ENCODE measurements around the gene IQCF5. TPM values are rescaled to one million over a fixed set of nuclear protein-coding genes. Genes with fewer than 3 reads are reported as not detected.

The IQCF5 gene
- total and polyA plus RNA-seq, 2 donors (not counting 1 experiment from before 2014, with no cell fraction given): not detected

DNA sequence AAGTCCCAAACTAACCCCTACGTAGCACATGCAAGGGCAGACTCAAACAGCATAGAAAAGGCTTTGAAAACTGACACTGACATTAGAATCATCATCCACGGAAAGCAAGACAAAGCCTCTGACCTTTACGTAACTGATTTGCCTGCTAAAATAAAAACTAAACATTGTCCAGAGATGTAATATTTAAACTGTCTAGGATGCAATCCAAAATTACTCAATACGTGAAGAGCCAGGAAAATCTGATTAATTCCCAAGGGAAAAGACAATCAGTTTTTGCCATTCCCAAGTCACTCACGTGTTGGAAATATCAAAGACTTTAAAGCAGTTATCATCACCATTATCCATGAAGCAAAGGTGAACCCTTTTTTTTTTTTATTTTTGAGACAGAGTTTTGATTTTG lies 41.0 kb upstream of the IQCF5 start:
- 80% methylated on average over 1 of the region's 5 CpGs for WGBS (ENCODE audit: insufficient coverage)

DNA sequence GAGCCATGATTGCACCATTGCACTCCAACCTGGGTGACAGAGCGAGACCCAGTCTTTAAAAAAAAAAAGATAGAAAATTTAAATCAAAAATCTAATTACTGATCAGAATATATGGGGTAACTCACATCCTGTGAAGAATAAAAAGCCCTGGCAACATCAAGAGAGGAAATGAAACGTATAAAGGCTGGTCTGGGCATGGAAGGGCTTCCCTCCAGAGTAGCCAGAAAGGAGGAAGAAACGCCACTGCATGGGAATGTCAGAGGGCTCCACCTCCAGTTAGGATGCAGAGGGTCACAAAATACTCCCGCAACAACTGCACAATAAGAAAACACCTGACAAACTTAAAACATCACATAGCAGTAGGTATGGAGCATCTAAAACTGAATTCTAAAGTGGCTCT lies 32.6 kb upstream of the IQCF5 start:
- intact Hi-C loops (cut with micrococcal nuclease): no loop called here
- DNase-seq (no peak), ATAC-seq (ENCODE audit: low read depth) (no peak)
- Histone ChIP-seq H3K4me2 (replicated peaks; ENCODE audit: low read depth, low read length, poor library complexity, severe bottlenecking) (no peak overlapping the region), H3K27ac (ENCODE audit: low read length in 2 of 2) (no peak overlapping the region), H3K9ac (ENCODE audit: low read length) (no peak overlapping the region), H3K27me3 (replicated peaks in 1 of 4; ENCODE audit: control extremely low read depth in 1 of 4, control insufficient read depth in 3 of 4, insufficient read depth in 4 of 4, low read length in 3 of 4) (peaks cover 0 to 3% (median 0%) of the 10 kb centered on the region in 4 experiments), H3K79me2 (ENCODE audit: control insufficient read depth, insufficient read depth, low read length) (no peaks in the 10 kb centered on the region), H3K9me3 (ENCODE audit: control extremely low read depth in 1 of 3, control insufficient read depth in 2 of 3, insufficient read depth in 1 of 3, low read length in 2 of 3) (peaks cover 3 to 34% (median 3%) of the 10 kb centered on the region in 3 donors), H3K4me3 (ENCODE audit: control extremely low read depth in 1 of 5, extremely low read depth in 1 of 5, insufficient read depth in 1 of 5, low read depth in 2 of 5, low read length in 4 of 5) (no peak overlapping the region), H2AFZ (ENCODE audit: insufficient read depth, low read depth, low read length, poor library complexity, severe bottlenecking) (no peak overlapping the region), H4K20me1 (ENCODE audit: control insufficient read depth, insufficient read depth, low read length, poor library complexity, severe bottlenecking) (no peaks in the 10 kb centered on the region), H3K36me3 (replicated peaks in 1 of 2; ENCODE audit: control extremely low read depth in 1 of 2, control insufficient read depth in 1 of 2, extremely low read depth in 1 of 2, insufficient read depth in 2 of 2, low read length in 1 of 2) (no peaks in the 10 kb centered on the region), H3K4me1 (ENCODE audit: control insufficient read depth in 2 of 2, insufficient read depth in 2 of 2, low read length in 2 of 2) (no peaks in the 10 kb centered on the region)
- Mint-ChIP-seq H3K4me1 (no peaks in the 10 kb centered on the region), H3K9me3 (ENCODE audit: insufficient read depth) (peaks cover 8% of the 10 kb centered on the region), H3K27ac (no peak overlapping the region), H3K27me3 (peaks cover 35% of the 10 kb centered on the region), H3K4me3 (no peak overlapping the region)
- WGBS (ENCODE audit: insufficient coverage): 40% methylated on average over 1 of the region's 4 CpGs
- TF ChIP-seq EZH2 (IDR thresholded peaks at IDR 0.05; ENCODE audit: borderline replicate concordance, insufficient read depth, low read depth, low read length, poor library complexity, severe bottlenecking): no peak
- TF ChIP-seq, protein P1, sequence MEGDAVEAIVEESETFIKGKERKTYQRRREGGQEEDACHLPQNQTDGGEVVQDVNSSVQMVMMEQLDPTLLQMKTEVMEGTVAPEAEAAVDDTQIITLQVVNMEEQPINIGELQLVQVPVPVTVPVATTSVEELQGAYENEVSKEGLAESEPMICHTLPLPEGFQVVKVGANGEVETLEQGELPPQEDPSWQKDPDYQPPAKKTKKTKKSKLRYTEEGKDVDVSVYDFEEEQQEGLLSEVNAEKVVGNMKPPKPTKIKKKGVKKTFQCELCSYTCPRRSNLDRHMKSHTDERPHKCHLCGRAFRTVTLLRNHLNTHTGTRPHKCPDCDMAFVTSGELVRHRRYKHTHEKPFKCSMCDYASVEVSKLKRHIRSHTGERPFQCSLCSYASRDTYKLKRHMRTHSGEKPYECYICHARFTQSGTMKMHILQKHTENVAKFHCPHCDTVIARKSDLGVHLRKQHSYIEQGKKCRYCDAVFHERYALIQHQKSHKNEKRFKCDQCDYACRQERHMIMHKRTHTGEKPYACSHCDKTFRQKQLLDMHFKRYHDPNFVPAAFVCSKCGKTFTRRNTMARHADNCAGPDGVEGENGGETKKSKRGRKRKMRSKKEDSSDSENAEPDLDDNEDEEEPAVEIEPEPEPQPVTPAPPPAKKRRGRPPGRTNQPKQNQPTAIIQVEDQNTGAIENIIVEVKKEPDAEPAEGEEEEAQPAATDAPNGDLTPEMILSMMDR (IDR thresholded peaks at IDR 0.05): no peak
- POLR2A ChIA-PET: no interaction called here
- CTCF ChIA-PET: no interaction called here

More for the DNA sequence above, 41.0 kb upstream of the IQCF5 start:
- ChIA-PET CTCF (no interaction called here), POLR2A (no interaction called here)
- DNase-seq (no peak), ATAC-seq (ENCODE audit: low read depth) (no peak)
- Histone ChIP-seq H3K4me1 (ENCODE audit: control insufficient read depth in 2 of 2, insufficient read depth in 2 of 2, low read length in 2 of 2) (no peaks in the 10 kb centered on the region), H2AFZ (ENCODE audit: insufficient read depth, low read depth, low read length, poor library complexity, severe bottlenecking) (no peak overlapping the region), H4K20me1 (ENCODE audit: control insufficient read depth, insufficient read depth, low read length, poor library complexity, severe bottlenecking) (no peaks in the 10 kb centered on the region), H3K4me3 (ENCODE audit: control extremely low read depth in 1 of 5, extremely low read depth in 1 of 5, insufficient read depth in 1 of 5, low read depth in 2 of 5, low read length in 4 of 5) (no peak overlapping the region), H3K4me2 (replicated peaks; ENCODE audit: low read depth, low read length, poor library complexity, severe bottlenecking) (no peak overlapping the region), H3K9ac (ENCODE audit: low read length) (no peak overlapping the region), H3K36me3 (replicated peaks in 1 of 2; ENCODE audit: control extremely low read depth in 1 of 2, control insufficient read depth in 1 of 2, extremely low read depth in 1 of 2, insufficient read depth in 2 of 2, low read length in 1 of 2) (no peaks in the 10 kb centered on the region), H3K9me3 (ENCODE audit: control extremely low read depth in 1 of 3, control insufficient read depth in 2 of 3, insufficient read depth in 1 of 3, low read length in 2 of 3) (no peaks in the 10 kb centered on the region), H3K79me2 (ENCODE audit: control insufficient read depth, insufficient read depth, low read length) (no peaks in the 10 kb centered on the region), H3K27me3 (replicated peaks in 1 of 4; ENCODE audit: control extremely low read depth in 1 of 4, control insufficient read depth in 3 of 4, insufficient read depth in 4 of 4, low read length in 3 of 4) (no peaks in the 10 kb centered on the region), H3K27ac (ENCODE audit: low read length in 2 of 2) (no peak overlapping the region)
- no peaks in the 10 kb centered on the region for H3K9me3 Mint-ChIP-seq (ENCODE audit: insufficient read depth)
- H3K27me3 Mint-ChIP-seq: peaks cover 34% of the 10 kb centered on the region
- no peak overlapping the region for H3K27ac Mint-ChIP-seq
- intact Hi-C loops (cut with micrococcal nuclease): no loop called here
- TF ChIP-seq, protein P1 (IDR thresholded peaks at IDR 0.05): no peak
- no peak for TF ChIP-seq EZH2 (IDR thresholded peaks at IDR 0.05; ENCODE audit: borderline replicate concordance, insufficient read depth, low read depth, low read length, poor library complexity, severe bottlenecking)
- H3K4me3 Mint-ChIP-seq: no peak overlapping the region
- no peaks in the 10 kb centered on the region for H3K4me1 Mint-ChIP-seq

All from B cell (primary cell).